Measurements from ENCODE around the gene MYH7B.

Gene MYH7B

DNA sequence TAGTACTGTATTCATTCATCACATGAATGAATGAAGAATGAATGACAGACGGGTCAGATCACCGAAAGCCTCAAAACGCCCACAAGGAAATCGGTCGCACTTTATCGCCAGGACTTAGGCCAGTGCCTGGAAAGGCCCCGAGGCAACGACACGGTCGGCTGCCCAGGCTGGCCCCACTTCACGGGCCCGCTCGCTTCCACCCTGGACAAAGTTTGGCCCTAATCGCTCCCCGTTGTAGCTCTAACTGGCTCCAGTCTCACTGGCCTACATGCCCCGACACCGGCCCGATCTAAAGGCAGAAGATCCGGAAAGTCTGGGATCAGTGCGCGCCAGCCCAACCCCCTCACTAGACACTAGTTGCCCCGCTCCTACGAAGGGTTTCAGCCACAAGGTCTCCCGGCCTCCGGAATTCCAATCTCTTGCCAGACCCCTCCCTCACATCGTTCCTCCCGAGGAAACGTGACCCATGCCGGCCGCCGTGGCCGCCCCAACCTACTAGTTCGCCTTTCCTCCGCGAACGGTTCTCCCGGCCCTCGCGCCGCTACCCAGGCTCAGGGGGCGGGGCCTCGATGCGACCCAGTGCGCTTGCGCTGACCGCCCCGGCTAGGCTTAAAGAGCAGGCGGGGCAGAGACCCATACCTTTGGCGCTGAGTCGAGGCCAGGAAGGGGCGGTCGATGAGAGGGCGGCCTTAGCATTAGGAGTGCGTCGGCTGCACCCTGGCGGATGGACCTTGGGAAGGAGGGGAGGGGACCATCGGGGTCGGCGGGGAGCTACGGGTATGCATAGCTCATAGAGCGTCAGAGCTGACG, at the start of gene MYH7B, which contains the start of gene GSS:
Gene MYH7B, plus strand, starts transcription at position 638 of the 810 bp plus-strand sequence. CDS start 22,138 bp downstream, outside the sequence.
Gene GSS, minus strand, starts transcription at position 576 of the 810 bp plus-strand sequence. CDS start 3,954 bp downstream, outside the sequence.
- peak; percentile 99 for DNase-seq (ENCODE audit: low spot score)

DNA sequence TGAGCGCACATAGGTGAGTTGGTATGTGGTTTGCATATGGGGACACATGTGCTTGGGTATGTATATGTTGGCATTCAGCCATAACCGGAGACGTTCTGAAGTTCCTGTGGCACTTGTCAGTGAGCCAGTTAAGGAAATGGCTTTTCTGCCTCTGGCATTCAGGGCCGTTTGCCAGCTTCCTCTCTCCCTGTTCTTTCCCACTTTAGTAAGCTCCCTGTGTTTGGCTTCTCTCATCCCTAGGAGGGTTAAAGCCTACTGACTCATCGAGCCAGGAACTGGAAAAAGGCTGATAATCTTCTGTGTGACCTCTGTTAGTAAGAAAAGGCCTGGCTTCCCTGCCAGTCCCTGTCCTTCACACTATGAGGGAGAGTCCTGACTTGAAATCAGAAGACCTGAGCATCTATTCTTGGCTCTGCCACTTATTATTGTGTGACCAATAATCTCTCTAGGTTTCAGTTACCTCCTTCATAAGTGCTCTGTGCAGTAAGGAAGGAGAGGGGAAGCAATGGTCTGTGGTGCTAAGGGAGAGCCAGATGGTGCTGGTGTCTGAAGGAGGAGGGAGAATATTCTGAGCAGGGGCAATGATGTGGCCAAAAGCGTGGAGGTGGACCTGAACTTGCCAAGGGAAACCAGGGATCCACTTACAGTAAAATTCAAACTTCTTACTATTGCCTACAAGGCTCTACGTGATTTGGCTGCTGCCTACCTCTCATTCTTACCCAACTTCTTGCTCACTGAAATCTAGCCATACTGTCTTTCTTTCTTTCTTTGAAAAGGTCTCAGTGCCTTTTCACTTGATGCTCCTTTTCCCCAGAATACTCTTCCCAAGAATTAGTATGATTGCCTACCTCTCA, 47.8 kb upstream of the MYH7B start:
- peak; percentile 81 for DNase-seq (ENCODE audit: low spot score)

GRCh38 chr20:34915131-34915530, 40.5 kb upstream of the MYH7B start:
- no peak for DNase-seq (ENCODE audit: low spot score)

- DNase-seq (ENCODE audit: low spot score), result no peak
These were observed 39.8 kb upstream of the MYH7B start for GRCh38 chr20:34915749-34916455.

DNA sequence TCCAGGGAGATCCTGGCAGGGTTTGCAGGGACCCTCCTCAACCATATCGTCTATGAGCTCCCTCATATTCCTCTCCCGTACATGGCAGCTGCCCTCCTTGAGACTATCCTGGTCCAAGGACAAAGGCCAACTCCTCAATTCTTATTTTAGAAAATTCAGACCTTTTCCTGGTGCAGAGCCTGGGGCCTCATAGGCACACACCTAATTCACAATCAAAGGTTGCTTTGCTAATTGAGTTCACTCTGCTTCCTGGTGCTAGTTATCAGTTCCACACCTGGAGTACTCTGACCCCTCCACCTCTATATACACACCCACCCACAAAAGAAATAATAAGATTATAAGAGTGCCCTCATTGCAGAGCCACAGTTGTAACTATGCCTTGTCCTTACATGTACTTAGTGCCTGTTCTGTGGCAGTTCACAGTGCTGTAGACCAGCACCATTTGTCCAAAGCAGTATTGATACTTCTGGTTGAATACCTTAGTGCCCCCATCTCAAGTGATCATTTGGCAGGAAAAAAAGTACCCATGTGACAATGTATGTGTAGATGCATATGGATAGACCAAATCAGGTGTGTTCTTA, 38.8 kb upstream of the MYH7B start:
- DNase-seq (ENCODE audit: low spot score), result no peak

DNA sequence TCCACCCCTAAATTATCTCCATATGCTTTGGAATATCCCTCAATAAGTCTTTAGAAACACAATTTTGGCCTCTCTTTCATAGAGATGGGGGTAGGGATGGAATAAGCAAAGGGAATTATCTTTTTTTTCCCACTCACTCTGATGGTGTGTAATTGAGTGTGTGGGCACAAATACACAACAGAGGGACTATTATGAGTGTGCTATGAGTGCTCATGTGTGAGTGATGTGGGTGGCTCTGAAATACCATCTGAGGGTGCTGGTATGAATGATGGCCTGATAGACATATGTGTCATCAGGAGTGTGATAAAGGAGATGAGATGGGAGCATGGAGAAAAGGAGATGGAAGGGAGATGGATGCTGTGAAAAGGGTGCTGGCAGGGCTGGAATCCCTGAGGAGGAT, 35.6 kb upstream of the MYH7B start:
- DNase-seq (ENCODE audit: low spot score), result no peak

GRCh38 chr20:34921436-34921835, 34.2 kb upstream of the MYH7B start:
- no peak for DNase-seq (ENCODE audit: low spot score)

DNA sequence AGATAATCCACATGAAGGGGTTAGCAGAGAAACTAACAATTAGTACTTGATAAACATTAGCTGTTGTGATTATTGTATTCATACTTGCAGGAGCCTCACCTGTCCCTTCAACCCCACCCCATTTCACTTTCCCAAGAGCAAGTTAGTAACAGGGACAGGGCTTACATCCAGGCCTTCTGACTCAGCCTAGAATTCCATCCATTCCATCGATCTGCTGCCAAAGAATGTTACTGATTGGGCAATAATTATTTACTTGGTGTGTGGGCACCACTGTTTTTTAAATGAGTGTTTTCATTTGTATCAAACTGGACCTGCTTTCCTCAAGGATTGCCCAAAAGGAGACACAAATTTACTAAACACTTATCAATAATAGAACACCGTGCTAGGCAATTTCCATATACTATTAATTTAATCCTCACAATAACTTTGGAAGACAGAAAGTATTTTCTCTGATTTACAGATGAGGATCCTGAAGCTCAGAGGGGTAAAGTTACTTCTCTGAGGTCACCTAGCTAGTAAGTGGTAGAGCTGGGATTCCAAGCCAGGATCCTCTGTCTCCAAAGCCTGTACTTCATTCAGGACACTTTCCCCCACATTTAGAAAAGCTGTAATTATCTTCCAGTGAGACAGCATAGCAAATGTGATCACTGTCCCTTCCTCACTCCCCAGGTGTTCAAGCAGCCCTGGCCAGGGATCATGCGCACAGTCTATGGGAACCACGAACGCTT, 32.9 kb upstream of the MYH7B start:
- DNase-seq (ENCODE audit: low spot score), result peak; percentile 90

- no peak for DNase-seq (ENCODE audit: low spot score)
These were observed 32.3 kb upstream of the MYH7B start for GRCh38 chr20:34923414-34923813.

- DNase-seq (ENCODE audit: low spot score), result no peak
These were observed 30.3 kb upstream of the MYH7B start for GRCh38 chr20:34925341-34925740.

DNA sequence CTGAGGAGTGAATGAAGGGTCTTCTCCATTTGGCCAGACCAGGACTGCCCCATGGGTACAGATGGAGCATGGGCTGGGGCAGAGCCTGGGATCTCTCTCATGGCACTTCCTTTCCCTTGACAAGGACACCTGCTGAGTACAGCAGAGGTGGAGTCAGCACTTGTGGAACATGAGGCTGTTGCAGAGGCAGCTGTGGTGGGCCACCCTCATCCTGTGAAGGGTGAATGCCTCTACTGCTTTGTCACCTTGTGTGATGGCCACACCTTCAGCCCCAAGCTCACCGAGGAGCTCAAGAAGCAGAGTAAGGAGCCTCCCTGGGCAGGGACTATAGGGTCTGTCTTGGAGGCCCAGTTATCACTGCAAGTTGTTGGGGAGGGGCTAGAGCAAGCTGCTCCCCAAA, 29.7 kb upstream of the MYH7B start:
- DNase-seq (ENCODE audit: low spot score), result no peak

DNA sequence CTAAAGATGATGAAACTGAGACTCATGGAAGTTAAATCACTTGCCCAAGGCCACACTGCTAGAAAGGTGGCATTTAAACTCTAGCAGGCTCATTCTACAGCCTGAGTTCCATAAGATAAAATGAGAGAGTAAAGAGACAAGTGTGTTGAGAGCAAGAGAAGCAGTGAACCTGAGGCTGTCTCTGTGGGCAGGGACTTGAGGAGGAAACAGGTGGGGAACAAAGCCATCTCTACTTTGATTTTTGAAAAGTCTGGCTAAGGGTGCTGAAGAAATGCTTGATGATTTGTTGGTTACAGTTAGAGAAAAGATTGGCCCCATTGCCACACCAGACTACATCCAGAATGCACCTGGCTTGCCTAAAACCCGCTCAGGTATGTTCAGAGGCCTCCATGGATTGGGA, 29.1 kb upstream of the MYH7B start:
- no peak for DNase-seq (ENCODE audit: low spot score)

DNA sequence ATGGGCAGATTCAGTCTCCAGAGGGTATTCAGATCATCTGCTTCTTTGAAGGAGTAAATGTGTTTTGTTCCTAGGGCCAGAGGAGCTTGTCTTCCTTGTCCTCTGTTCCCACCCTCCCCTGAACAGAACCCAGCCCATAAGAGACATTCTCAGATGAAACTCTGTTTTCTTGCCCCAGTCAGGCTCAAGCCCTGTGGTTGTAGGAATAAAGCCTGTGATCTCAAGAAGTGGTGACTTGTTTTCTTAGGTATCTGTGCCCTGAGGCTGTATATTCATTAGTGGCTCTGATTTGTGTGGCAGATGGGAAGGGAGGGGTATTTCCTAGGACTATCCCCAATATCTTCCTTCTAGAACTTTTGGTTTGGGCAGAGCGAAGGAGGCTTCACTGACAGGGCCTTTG, 27.9 kb upstream of the MYH7B start:
- no peak for DNase-seq (ENCODE audit: low spot score)

DNA sequence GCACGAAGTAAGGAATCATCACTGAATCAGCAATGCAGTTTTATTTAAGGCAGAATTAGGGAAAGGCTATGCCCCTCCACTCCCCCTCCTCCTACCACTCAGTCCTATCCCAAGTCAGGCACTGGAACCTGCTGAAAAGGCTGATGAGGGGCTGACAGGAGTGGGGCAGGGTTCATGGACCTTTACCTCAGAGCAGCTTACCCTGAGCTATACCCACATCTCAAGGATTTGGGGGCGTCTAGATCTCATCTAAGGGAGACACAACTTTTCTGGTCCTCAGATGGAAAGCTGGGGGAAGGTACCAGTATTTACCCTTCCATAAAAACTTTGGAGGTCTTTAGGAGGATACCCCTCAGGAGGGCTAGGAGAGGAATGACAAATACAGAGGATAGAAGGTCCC, 27.3 kb upstream of the MYH7B start:
- no peak for DNase-seq (ENCODE audit: low spot score)

DNA sequence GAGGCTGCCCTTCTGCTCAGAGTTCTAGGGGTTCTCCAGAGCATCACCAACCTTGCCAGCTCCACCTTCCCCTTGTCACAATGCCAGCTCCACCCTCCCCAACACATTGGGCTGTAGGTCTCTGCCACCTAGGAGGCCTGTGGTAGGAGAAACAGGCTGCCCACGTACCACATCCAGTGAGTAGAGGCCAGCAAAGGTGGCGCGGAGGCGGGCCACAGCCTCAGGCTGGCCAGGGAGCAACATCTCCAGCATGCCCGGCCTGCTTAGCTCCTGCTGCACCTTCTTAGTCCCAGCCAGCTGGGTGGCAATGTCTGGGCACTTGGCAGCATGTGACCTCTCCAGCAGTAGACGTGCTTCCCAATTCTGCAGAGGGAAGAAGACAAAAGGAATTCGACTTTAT, 23.9 kb upstream of the MYH7B start:
- no peak for DNase-seq (ENCODE audit: low spot score)

DNA sequence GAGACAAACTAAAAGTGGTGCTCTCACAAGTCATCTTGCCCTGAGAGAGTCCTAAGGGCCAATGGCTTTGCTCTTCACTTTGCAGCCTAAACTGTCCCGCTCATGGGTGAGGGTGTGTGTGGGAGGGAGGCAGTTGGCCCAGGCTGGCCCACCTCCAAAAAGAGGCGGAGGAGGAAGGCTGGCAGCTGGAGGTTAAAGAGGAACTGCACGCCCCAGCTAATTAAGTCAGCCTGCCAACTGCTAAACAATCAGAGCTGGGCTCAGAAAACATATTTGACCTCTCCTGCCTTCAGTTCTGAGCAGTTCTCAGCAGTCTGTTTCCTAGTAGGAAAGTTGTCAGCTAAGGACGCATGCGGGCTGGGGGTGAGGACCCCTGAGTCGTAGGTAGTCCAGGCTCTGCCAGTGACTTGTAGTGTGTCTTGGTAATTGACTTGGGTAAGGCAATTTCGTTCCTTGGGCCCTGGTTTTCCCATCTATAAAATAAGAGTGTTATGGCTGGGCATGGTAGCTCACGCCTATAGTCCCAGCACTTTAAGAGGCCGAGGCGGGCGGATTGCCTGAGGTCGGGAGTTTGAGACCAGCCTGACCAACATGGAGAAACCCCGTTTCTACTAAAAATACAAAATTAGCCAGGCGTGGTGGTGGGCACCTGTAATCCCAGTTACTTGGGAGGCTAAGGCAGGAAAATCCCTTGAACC, 17.1 kb upstream of the MYH7B start:
- DNase-seq (ENCODE audit: low spot score), result no peak

- no peak for DNase-seq (ENCODE audit: low spot score)
These were observed 15.6 kb upstream of the MYH7B start for GRCh38 chr20:34940081-34940481.

DNA sequence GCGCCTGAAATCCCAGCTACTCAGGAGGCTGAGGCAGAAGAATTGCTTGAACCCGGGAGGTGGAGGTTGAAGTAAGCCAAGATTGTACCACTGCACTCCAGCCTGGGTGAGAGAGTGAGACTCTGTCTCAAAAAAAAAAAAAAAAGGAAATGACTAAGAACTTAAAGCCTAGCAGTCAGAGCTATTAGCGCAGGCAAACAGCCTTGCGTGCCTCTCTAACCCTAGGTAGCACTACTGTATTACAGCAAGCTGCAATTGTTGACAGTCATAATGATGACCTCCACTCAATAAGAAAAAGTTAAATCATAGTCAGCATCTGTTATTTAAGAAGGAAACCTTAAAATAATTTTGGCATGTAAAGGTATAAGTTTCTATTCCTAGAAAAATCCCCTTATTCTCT, 14.4 kb upstream of the MYH7B start:
- DNase-seq (ENCODE audit: low spot score), result no peak

DNA sequence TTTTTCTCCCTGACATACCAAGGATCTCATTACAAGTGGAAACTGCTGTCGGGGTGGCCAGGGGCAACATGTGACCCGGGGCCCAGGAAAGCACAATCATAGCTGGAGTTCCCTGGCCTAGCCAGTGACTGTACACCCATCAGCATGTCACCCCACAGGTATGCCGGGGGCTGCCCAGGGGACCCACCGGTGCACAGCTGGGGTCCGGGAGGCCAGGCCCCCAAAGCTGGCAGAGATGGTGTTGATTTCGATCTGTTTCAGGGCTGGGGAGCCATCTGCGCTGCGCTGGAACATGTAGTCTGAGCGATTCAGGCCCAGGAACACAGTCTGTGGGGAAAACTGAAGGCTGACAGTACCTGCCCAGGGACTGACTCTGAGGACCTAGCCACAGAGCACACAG, 13.4 kb upstream of the MYH7B start:
- DNase-seq (ENCODE audit: low spot score), result no peak

DNA sequence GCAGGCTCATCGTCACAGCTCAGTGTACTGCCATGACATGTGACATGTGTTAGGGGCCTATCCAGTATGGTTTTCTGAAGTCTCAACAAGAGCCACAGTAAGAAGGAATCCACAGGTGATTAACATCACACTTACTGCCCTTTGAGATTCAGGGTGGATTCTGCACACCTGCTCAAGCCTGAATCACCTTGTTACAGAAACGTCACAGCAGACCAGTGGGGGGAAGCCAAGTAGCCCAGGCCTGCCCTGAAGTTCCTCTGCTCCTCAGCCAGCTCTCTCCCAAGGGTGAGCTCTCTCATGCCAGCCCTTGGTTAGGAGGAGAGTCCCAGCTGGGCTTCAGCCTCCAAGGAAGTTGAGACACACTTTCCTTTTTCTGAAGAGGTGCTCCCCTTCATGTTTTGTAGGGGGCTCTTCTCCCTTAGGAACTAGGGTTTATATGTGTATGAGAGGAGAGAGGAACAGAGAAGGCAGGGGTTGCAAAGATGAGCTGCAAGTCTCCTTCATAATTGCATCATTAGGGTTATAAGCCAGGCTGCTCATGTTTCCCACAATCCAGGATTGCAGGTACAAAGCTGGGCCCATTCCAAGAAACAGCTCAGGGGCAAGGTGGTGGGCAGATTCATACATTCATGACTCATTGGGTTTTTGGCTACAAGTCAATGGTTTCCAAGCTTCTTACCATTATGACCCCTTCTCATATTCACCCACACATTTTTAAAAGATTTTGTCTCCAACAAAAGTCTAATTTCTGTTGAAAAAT, 11.7 kb upstream of the MYH7B start:
- DNase-seq (ENCODE audit: low spot score), result no peak
